Suprapubic skin (tissue), 3 donors: ENCODE results near the gene PHF12.

Experiments used
- CTCF ChIP-seq, 2 donors: fragments of 200-600 bp in 1 of 2; fragments of 450-650 bp in 1 of 2; sonication (generic) in 1 of 2; IDR thresholded peaks; one replicate each; pipeline ENCODE4 v1.5.1; 2016 to 2019; ENCODE audit warnings: antibody characterized with exemption in 2 of 2, mild to moderate bottlenecking in 1 of 2, moderate library complexity in 1 of 2
- EP300 ChIP-seq: sonication (generic); formaldehyde crosslinking; IDR thresholded peaks from one replicate; pipeline ENCODE4 v1.6.1; 2017; ENCODE audit warnings: antibody characterized with exemption
- POLR2A ChIP-seq, 2 donors: fragments of 450-650 bp; IDR thresholded peaks; one replicate each; pipeline ENCODE4 v1.6.1; 2017; ENCODE audit warnings: antibody characterized with exemption in 2 of 2, mild to moderate bottlenecking in 2 of 2, moderate library complexity in 2 of 2

GRCh38 chr17:28938552-28938951 is 12.8 kb downstream of the PHF12 start:
- no peak for TF ChIP-seq CTCF (IDR thresholded peaks at IDR 0.05)
- TF ChIP-seq POLR2A (IDR thresholded peaks at IDR 0.05), result no peak
- no peak for TF ChIP-seq EP300
